Activated T-cell treated with anti-CD3 and anti-CD28 coated beads, Interleukin-2, amount 50 U/mL, for 24 hours (primary cell): ENCODE measurements around the gene NEGR1.

Experiments
- DNase-seq: peaks from one replicate; pipeline ENCODE4 v3.0.0-alpha.2; 2020
- H3K27ac Mint-ChIP-seq: 2 replicates; pipeline ENCODE4 v1.8.0; 2020; ENCODE audit warnings: mild to moderate bottlenecking, mixed read lengths
- H3K27me3 Mint-ChIP-seq: 2 replicates; pipeline ENCODE4 v1.8.0; 2020; ENCODE audit warnings: mixed read lengths
- H3K36me3 Mint-ChIP-seq: 2 replicates; pipeline ENCODE4 v1.8.0; 2020; ENCODE audit warnings: low read depth, mixed read lengths
- H3K4me1 Mint-ChIP-seq: 2 replicates; pipeline ENCODE4 v1.8.0; 2020; ENCODE audit warnings: low read depth, mixed read lengths
- H3K4me3 Mint-ChIP-seq: 2 replicates; pipeline ENCODE4 v1.8.0; 2020; ENCODE audit warnings: mild to moderate bottlenecking, moderate library complexity, mixed read lengths
- H3K9me3 Mint-ChIP-seq: 2 replicates; pipeline ENCODE4 v1.8.0; 2020; ENCODE audit warnings: mixed read lengths

The NEGR1 gene

DNA sequence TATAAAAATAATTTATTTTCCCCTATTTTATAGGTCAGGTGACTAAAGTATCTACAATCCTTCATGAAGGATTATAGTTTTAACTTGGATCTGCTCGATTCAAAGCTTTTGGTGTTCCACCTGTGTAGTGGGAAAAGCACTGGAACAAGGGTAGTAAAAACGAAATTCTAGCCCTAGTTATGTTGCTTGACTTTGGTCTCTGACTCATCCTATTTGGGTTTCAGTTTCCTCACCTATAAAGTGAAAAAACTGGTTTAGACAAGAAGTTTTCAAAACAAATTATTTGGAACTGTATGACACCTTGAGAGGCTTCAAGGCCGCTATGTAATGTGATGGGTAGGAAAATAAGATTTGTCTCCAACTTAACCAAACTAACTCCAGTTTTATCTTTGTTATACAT lies 696.3 kb downstream of the NEGR1 start:
- H3K9me3 Mint-ChIP-seq, result no peaks in the 10 kb centered on the region
- H3K27ac Mint-ChIP-seq, result no peak overlapping the region
- no peaks in the 10 kb centered on the region for H3K27me3 Mint-ChIP-seq
- DNase-seq, result no peak
- H3K36me3 Mint-ChIP-seq, result no peaks in the 10 kb centered on the region
- no peak overlapping the region for H3K4me3 Mint-ChIP-seq
- H3K4me1 Mint-ChIP-seq, result no peaks in the 10 kb centered on the region

GRCh38 chr1:71583756-71584155 lies 698.6 kb downstream of the NEGR1 start:
- Mint-ChIP-seq H3K27ac (no peak overlapping the region), H3K4me3 (no peak overlapping the region), H3K9me3 (peaks cover 3% of the 10 kb centered on the region), H3K4me1 (no peaks in the 10 kb centered on the region), H3K36me3 (no peaks in the 10 kb centered on the region), H3K27me3 (no peaks in the 10 kb centered on the region)
- DNase-seq, result no peak

GRCh38 chr1:71582673-71583072 lies 699.7 kb downstream of the NEGR1 start:
- Mint-ChIP-seq H3K9me3 (peaks cover 3% of the 10 kb centered on the region), H3K27me3 (no peaks in the 10 kb centered on the region), H3K4me3 (no peak overlapping the region), H3K4me1 (no peaks in the 10 kb centered on the region), H3K27ac (no peak overlapping the region), H3K36me3 (no peaks in the 10 kb centered on the region)
- no peak for DNase-seq

DNA sequence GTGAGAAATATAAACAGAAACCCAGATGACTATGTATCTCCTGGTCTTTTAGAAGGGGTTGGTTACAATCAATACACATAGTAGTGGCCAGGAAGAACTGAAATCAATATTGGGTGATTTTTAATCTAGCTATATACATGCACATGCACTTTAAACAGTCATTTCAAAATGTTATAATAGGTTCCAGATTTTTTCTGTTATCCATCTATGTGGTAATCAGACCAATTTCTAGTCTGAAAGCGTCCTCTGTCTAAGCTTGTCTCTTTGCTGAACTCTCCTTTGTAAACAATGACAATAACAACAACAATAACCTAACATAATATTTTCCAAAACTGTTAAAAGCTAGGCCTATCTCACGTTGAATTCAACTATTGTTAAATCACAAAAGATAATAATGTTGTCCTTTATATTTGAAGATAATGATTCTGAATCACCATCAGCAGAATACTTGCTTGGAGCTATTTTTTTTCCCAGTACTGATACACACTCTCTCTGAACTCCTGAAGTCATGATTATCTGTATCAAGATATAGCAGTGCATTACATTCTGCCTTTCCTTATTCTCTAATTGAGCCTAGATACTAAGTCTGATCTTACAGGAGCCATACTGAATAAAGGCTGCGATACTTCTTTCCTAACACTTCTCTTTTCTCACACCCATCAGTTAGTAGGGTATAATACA lies 704.7 kb downstream of the NEGR1 start:
- DNase-seq, result no peak
- Mint-ChIP-seq H3K27me3 (no peaks in the 10 kb centered on the region), H3K36me3 (no peaks in the 10 kb centered on the region), H3K4me3 (no peak overlapping the region), H3K27ac (no peak overlapping the region), H3K4me1 (no peaks in the 10 kb centered on the region), H3K9me3 (peaks cover 3% of the 10 kb centered on the region)

DNA sequence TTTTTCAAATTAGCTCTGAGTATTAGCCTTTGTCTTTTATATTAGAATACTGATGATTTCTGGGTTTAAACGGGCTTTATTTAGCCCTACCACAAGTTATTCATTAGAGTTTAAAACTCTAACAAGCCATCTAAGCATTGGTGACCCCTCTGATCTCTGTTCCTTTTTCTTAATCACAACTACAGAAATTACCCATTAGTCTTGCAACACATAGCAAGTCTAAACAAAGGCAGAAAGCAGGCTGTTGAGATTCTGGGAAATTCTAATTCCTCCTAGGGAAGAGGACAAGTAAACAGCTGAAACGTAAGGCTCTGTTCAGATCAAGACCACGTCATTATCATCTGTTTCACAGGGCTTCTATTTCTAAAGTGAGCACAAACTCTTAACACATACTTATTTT lies 710.3 kb downstream of the NEGR1 start:
- H3K4me1 Mint-ChIP-seq, result no peaks in the 10 kb centered on the region

DNA sequence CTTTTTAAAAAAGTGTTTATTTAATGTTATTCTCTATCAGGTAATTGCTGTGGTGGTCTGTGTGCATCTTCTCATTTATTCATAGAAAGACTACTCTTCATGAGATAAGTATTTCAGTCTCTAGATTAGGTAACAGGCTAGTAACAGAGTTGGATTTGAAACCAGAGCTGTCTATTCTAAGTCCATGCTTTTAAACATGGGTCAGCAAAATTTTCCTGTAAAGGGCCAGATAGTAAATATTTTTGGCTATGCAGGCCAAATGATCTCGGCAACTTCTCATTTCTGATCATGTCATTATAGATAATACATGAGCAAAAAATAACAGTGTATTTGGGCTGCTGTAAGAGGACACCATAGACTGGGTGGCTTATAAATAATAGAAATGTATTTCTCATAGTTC lies 715.9 kb downstream of the NEGR1 start:
- H3K36me3 Mint-ChIP-seq, result no peaks in the 10 kb centered on the region
- H3K4me3 Mint-ChIP-seq, result no peak overlapping the region
- H3K27me3 Mint-ChIP-seq, result no peaks in the 10 kb centered on the region
- no peaks in the 10 kb centered on the region for H3K4me1 Mint-ChIP-seq
- DNase-seq, result no peak
- H3K27ac Mint-ChIP-seq, result no peak overlapping the region
- H3K9me3 Mint-ChIP-seq, result no peaks in the 10 kb centered on the region

More for the DNA sequence above, 710.3 kb downstream of the NEGR1 start:
- no peak for DNase-seq
- H3K36me3 Mint-ChIP-seq, result no peaks in the 10 kb centered on the region
- H3K4me3 Mint-ChIP-seq, result no peak overlapping the region
- no peaks in the 10 kb centered on the region for H3K27me3 Mint-ChIP-seq
- no peaks in the 10 kb centered on the region for H3K9me3 Mint-ChIP-seq
- no peak overlapping the region for H3K27ac Mint-ChIP-seq

DNA sequence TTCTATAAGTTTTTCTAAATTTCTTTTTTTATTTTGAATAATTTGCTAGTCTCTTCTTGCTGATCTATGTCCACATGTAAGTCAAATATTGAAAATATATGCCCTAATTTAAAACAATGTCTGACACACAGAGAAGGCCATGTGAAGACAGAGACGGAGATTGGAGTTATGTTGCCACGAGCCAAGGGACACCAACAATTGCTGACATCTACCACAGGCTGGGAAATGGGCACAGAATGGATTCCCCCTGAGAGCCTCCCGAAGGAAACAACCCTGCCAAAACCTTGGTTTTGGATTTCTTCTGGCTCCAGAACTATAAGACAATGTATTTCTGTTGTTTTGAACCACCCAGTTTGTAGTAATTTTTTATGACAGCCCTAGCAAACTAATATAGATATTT lies 716.5 kb downstream of the NEGR1 start:
- Mint-ChIP-seq H3K9me3 (no peaks in the 10 kb centered on the region), H3K27me3 (no peaks in the 10 kb centered on the region), H3K36me3 (no peaks in the 10 kb centered on the region), H3K4me3 (no peak overlapping the region), H3K27ac (no peak overlapping the region), H3K4me1 (no peaks in the 10 kb centered on the region)
- no peak for DNase-seq

GRCh38 chr1:71565262-71565661 lies 717.1 kb downstream of the NEGR1 start:
- Mint-ChIP-seq H3K36me3 (no peaks in the 10 kb centered on the region), H3K9me3 (no peaks in the 10 kb centered on the region), H3K27ac (no peak overlapping the region), H3K4me3 (no peak overlapping the region), H3K27me3 (no peaks in the 10 kb centered on the region), H3K4me1 (no peaks in the 10 kb centered on the region)
- DNase-seq, result no peak

DNA sequence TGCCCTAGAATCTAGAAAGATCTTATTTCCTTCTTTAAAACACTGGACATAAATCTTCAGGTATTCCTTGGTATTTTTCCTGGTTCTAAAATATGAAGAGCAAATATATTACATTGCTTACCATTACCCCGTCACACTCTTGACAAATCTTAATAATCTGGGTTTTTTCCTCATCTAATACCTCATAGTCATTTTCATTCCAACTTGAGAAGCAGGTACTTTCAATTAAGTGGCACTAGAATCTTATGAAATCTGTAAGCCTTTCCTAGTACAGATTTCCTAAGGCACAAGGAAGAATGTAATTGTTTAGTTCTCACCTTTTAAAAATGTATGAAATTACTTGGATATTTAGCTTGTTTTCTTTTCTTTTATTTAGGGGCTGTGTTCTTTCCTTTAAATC lies 720.0 kb downstream of the NEGR1 start:
- no peaks in the 10 kb centered on the region for H3K9me3 Mint-ChIP-seq
- no peak for DNase-seq
- no peaks in the 10 kb centered on the region for H3K27me3 Mint-ChIP-seq
- no peaks in the 10 kb centered on the region for H3K36me3 Mint-ChIP-seq
- no peak overlapping the region for H3K27ac Mint-ChIP-seq
- no peaks in the 10 kb centered on the region for H3K4me1 Mint-ChIP-seq
- H3K4me3 Mint-ChIP-seq, result no peak overlapping the region

DNA sequence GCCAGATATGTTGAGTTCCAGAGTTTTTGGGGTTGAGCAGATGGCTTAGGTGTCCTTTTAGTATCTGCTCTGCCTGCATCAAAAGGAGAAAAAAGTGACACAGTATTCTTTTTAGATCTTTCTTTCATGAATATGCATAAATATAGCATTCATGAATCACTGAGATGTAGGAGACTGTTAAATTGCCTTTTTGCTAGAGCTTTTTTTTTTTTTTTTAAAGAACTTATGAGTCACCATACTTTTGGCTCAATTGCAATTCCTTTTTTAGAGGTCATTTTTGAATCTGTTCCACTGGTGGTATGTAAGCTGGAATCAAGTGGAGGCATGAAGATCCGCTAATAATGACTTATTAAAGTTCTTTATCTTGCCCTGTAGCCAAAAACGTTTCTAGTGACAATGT lies 720.6 kb downstream of the NEGR1 start:
- H3K4me3 Mint-ChIP-seq, result no peak overlapping the region
- no peaks in the 10 kb centered on the region for H3K36me3 Mint-ChIP-seq
- H3K27me3 Mint-ChIP-seq, result no peaks in the 10 kb centered on the region
- no peaks in the 10 kb centered on the region for H3K9me3 Mint-ChIP-seq
- no peak overlapping the region for H3K27ac Mint-ChIP-seq
- H3K4me1 Mint-ChIP-seq, result no peaks in the 10 kb centered on the region
- DNase-seq, result no peak

DNA sequence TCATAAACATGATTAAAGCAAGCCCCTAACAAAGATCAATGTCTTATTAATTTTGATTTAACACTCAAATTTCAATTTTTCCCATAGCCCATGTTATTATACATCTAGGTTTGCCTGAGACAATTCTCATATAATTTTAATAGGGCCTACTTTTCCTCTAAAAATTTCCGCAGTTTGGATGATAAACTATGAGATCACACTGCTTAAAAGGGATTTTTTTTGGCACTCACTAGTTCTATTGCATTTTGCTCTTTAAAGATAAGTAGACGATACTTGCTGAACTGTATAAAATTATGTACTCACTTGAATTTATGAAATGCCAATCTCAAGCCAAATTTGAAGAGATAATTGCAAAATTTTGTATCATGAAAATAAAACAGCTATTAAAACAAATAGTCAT lies 721.1 kb downstream of the NEGR1 start:
- H3K27me3 Mint-ChIP-seq, result no peaks in the 10 kb centered on the region
- H3K4me1 Mint-ChIP-seq, result no peaks in the 10 kb centered on the region
- no peaks in the 10 kb centered on the region for H3K9me3 Mint-ChIP-seq
- no peaks in the 10 kb centered on the region for H3K36me3 Mint-ChIP-seq
- no peak overlapping the region for H3K4me3 Mint-ChIP-seq
- no peak for DNase-seq
- H3K27ac Mint-ChIP-seq, result no peak overlapping the region

- H3K9me3 Mint-ChIP-seq, result no peaks in the 10 kb centered on the region
- no peak for DNase-seq
- H3K27ac Mint-ChIP-seq, result no peak overlapping the region
- H3K36me3 Mint-ChIP-seq, result no peaks in the 10 kb centered on the region
- H3K4me3 Mint-ChIP-seq, result no peak overlapping the region
- H3K27me3 Mint-ChIP-seq, result no peaks in the 10 kb centered on the region
- H3K4me1 Mint-ChIP-seq, result no peaks in the 10 kb centered on the region
These were observed 722.5 kb downstream of the NEGR1 start for GRCh38 chr1:71559880-71560279.

DNA sequence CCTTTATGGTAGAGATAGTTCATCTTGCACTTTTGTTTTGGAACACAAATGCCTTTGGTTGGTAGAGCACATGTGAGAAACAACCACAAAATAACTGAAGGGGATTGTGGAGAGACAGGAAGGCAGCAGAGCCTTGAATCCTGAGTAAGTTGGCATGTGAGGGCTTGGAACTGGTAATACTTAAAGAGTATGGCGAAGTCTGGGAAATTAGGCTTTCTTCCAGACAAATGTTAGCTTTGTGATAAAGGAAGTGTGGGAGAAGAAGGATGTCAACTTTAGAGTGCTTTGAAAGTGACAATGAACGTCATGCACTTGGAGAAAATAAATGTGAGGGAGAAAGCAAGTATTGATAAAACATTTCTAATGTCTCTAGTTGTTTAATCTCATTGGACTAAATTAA lies 725.2 kb downstream of the NEGR1 start:
- no peak for DNase-seq
- H3K27ac Mint-ChIP-seq, result no peak overlapping the region
- no peaks in the 10 kb centered on the region for H3K9me3 Mint-ChIP-seq
- no peaks in the 10 kb centered on the region for H3K36me3 Mint-ChIP-seq
- H3K4me3 Mint-ChIP-seq, result no peak overlapping the region
- H3K27me3 Mint-ChIP-seq, result no peaks in the 10 kb centered on the region
- H3K4me1 Mint-ChIP-seq, result no peaks in the 10 kb centered on the region

GRCh38 chr1:71548398-71548890 lies 733.9 kb downstream of the NEGR1 start:
- peaks cover 4% of the 10 kb centered on the region for H3K9me3 Mint-ChIP-seq
- no peaks in the 10 kb centered on the region for H3K4me1 Mint-ChIP-seq
- H3K27me3 Mint-ChIP-seq, result no peaks in the 10 kb centered on the region
- H3K4me3 Mint-ChIP-seq, result no peak overlapping the region
- DNase-seq, result no peak
- H3K27ac Mint-ChIP-seq, result no peak overlapping the region
- no peaks in the 10 kb centered on the region for H3K36me3 Mint-ChIP-seq

- Mint-ChIP-seq H3K9me3 (peaks cover 3% of the 10 kb centered on the region), H3K4me1 (no peaks in the 10 kb centered on the region), H3K4me3 (no peak overlapping the region), H3K27me3 (no peaks in the 10 kb centered on the region), H3K27ac (no peak overlapping the region), H3K36me3 (no peaks in the 10 kb centered on the region)
- no peak for DNase-seq
These were observed 740.2 kb downstream of the NEGR1 start for GRCh38 chr1:71542155-71542554.

- H3K4me3 Mint-ChIP-seq, result no peak overlapping the region
- H3K27ac Mint-ChIP-seq, result no peak overlapping the region
- no peaks in the 10 kb centered on the region for H3K36me3 Mint-ChIP-seq
- H3K9me3 Mint-ChIP-seq, result peaks cover 6% of the 10 kb centered on the region
- no peak for DNase-seq
- H3K4me1 Mint-ChIP-seq, result no peaks in the 10 kb centered on the region
- no peaks in the 10 kb centered on the region for H3K27me3 Mint-ChIP-seq
These were observed 748.4 kb downstream of the NEGR1 start for GRCh38 chr1:71533950-71534349.
